Measurements from ENCODE around the gene PRMT1.

Gene PRMT1

DNA sequence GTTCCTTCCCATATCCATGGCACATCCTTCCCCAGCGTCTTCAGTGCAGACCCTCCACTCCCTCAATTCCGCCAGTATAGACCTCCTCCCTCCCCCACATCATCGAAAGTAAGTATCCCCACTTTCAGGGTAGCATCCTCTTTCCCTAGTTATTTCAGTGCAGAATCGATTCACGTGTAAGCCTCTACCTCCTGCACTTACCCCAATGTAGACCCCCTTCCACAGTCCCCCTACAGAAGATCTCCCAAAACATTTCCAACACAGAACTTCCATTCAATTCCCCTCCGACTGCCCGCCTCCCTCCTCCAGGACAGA, 12.1 kb upstream of the PRMT1 start:
- no peak for TF ChIP-seq ZFX (IDR thresholded peaks at IDR 0.05)
- TF ChIP-seq, protein P1, sequence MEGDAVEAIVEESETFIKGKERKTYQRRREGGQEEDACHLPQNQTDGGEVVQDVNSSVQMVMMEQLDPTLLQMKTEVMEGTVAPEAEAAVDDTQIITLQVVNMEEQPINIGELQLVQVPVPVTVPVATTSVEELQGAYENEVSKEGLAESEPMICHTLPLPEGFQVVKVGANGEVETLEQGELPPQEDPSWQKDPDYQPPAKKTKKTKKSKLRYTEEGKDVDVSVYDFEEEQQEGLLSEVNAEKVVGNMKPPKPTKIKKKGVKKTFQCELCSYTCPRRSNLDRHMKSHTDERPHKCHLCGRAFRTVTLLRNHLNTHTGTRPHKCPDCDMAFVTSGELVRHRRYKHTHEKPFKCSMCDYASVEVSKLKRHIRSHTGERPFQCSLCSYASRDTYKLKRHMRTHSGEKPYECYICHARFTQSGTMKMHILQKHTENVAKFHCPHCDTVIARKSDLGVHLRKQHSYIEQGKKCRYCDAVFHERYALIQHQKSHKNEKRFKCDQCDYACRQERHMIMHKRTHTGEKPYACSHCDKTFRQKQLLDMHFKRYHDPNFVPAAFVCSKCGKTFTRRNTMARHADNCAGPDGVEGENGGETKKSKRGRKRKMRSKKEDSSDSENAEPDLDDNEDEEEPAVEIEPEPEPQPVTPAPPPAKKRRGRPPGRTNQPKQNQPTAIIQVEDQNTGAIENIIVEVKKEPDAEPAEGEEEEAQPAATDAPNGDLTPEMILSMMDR (conservative IDR thresholded peaks at IDR 0.05), result no peak
- H3K27ac ChIP-seq, result peak overlapping the region; percentile 91

DNA sequence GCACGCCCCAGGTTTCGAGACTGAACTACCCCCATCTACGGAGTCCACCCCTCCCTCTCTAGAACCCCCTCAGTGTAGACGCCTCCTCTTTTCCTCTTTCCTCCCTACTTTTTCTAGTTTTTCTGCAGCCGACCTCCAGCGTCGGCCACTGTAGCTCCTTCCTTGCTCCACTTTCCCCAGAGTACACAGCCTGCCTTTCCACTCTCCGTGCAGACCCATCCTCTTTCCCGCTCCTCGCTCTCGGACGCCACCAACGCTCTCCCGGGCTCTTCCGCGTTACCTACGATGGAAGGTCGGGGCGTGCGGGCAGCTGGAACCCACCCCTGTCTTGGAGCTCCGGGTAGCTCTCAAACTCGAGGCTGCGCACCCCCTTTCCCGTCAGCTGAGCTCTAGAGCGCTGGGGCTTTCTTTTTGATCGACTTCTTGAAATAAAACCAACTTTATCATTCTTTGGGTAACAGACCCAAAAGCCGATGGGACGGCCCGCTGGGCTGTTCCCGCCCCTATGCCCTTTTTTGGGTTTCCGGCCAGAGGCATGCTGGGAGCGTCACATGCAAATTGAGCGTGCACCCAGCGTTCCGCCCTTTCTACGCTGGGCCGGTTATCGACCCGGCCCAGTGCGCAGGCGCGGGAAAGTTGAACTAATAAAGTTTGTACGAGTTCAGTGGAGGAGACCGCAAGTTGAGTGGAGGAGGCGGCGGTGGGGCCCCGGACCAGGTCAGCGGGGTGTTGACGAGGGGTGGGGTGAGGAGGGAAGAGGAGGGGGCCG, 11.5 kb upstream of the PRMT1 start, which contains the start of the genes BCL2L12 and IRF3:
BCL2L12 (plus strand) TSS at position 583 of the 769 bp plus-strand sequence. CDS start 760 bp downstream, outside the sequence.
IRF3 (minus strand) TSS at position 507 of the 769 bp plus-strand sequence. CDS start 1,019 bp downstream, outside the sequence.
- no peak for TF ChIP-seq ZFX (IDR thresholded peaks at IDR 0.05)
- TF ChIP-seq, protein P1 (conservative IDR thresholded peaks at IDR 0.05), result no peak
- peak within 1 kb of the TSS; percentile 91 for H3K27ac ChIP-seq

DNA sequence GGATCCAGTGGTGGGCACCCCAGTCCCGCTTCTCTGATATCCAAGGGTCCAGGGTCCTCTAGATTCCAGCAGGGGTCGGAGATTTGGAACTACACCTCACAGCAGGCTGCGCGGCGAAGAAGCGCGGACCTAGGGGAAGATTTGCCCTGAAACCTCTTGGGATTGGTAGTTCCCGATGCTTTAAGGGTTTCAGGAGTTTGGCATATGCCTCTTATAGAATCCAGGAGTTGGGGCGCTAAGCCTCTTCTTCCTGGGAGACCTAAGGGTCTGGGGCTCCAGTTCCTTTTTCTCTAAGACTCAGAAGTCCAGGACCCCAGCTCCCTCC, 11.0 kb upstream of the PRMT1 start:
- H3K27ac ChIP-seq, result peak overlapping the region; percentile 91
- no peak for TF ChIP-seq ZFX (IDR thresholded peaks at IDR 0.05)
- TF ChIP-seq, protein P1 (conservative IDR thresholded peaks at IDR 0.05), result no peak

DNA sequence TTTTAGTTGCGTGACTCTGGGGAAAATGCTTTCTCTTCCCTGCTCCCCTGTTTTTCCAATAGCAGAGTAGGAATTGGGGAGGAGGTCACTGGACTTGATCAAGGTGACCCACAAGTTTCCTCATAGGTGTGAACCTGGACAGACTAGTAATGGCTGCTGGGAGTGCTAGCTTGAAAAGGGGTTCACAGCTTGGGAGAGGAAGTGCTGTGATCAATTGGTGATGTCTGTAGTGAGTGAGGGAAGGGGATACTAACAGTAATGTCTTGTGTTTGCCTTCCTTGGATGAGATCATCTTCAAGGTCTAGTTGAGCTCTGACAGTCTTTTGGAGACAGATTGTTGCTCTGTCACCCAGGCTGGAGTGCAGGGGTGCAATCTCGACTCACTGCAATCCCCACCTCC, 9.6 kb upstream of the PRMT1 start:
- no peak for TF ChIP-seq ZFX (IDR thresholded peaks at IDR 0.05)
- TF ChIP-seq, protein P1 (conservative IDR thresholded peaks at IDR 0.05), result no peak
- no peak overlapping the region for H3K27ac ChIP-seq

DNA sequence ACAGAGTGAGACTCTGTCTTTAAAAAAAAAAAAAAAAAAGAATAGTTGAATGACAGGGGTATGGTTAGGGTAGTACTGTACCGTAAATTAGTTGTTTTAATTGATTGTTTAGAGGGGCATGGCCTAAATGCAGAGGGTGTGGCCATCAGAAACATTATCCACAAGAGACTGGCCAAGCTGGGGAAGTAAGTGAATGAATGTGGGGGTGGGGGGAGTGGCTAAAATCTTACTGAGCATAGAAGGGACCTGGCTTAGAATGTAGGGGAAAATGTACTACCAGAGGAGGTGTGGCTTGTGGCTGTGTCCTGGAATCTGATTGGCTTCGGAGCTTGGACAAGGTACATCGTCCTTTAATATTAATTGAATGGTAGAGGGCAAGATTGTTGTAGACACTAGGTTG, 7.6 kb upstream of the PRMT1 start:
- TF ChIP-seq, protein P1 (conservative IDR thresholded peaks at IDR 0.05), result no peak
- no peak for TF ChIP-seq ZFX (IDR thresholded peaks at IDR 0.05)
- H3K27ac ChIP-seq, result no peak overlapping the region

DNA sequence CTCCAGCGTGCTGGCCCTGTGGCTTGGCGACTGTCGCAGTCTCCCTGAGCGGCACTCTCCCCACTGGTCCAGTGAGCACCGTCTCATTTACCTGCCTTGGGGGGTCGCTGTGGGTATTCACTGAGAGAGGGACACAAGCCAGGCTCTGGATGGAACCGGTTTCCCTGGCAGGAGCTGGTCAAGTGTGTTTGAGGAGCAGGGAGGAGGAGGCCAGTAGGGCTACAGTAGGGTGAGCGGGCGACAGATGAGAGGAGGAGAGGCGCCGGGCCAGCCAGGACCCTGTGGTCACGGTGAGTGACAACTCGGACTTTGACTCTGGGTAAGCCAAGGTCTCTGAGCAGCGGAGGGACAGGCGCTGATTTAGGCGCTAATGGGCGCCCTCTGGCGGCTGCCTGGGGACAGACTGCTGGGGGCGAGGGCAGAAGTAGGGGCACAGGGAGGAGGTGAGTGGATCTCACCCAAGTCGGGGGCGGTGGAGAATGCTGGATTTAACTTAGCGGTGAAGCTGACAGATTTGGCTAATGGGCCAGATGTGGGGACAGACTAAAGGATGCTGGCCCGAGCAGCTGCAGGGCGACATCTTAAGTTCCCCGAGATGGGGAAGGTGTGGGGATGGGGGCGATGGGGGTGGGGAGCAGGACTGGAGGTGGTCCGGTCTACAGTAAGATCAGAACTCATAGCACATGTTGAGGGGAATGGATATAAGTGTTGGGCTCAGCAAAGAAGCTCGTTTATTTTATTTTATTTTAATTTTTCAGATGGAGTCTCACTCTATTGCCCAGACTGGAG, 4.7 kb upstream of the PRMT1 start:
- peak overlapping the region; percentile 17; the same call in 1 of the 2 replicates for H3K27ac ChIP-seq
- TF ChIP-seq, protein P1 (conservative IDR thresholded peaks at IDR 0.05), result peak; percentile 98
- no peak for TF ChIP-seq ZFX (IDR thresholded peaks at IDR 0.05)
